NCI-H1105 (cell line): ENCODE data around the gene ACSM2B.
"Not testable (repeated sequence)": the region's sequence is repeated elsewhere in the genome, so short reads cannot be mapped to it uniquely, and the experiment has no call there.

ENCODE experiments used
- DNase-seq: peaks from one replicate; lab custom pipeline; 2025; lab: John Stamatoyannopoulos, UW

ACSM2B gene

GRCh38 chr16:20531795-20532194 lies 44.4 kb downstream of the ACSM2B start:
- not testable (repeated sequence) for DNase-seq

- no peak for DNase-seq
Measured at GRCh38 chr16:20520103-20520502, 56.1 kb downstream of the ACSM2B start.

GRCh38 chr16:20519231-20519630 lies 56.9 kb downstream of the ACSM2B start:
- DNase-seq: no peak

GRCh38 chr16:20517149-20517548 lies 59.0 kb downstream of the ACSM2B start:
- no peak for DNase-seq

GRCh38 chr16:20515688-20516090 lies 60.5 kb downstream of the ACSM2B start:
- no peak for DNase-seq

GRCh38 chr16:20510323-20510722 lies 65.8 kb downstream of the ACSM2B start:
- no peak for DNase-seq

GRCh38 chr16:20507280-20507679 lies 68.9 kb downstream of the ACSM2B start:
- DNase-seq: no peak

GRCh38 chr16:20504418-20504817 lies 71.7 kb downstream of the ACSM2B start:
- no peak for DNase-seq

- DNase-seq: not testable (repeated sequence)
Measured at GRCh38 chr16:20491448-20491847, 84.7 kb downstream of the ACSM2B start.

- DNase-seq: not testable (repeated sequence)
Measured at GRCh38 chr16:20490994-20491393, 85.2 kb downstream of the ACSM2B start.
